Neural cell (in vitro differentiated cells): ENCODE measurements around the gene NLRC3.

Experiments used
- EZH2 ChIP-seq: fragments of 200-600, 300-800 bp; shearing (Covaris generic), sonication (generic); IDR thresholded peaks from 2 replicates; pipeline ENCODE4 v1.6.1; 2014; ENCODE audit warnings: antibody characterized with exemption, low read length, borderline replicate concordance, mild to moderate bottlenecking; ENCODE audit not compliant: insufficient read depth, poor library complexity, severe bottlenecking
- SMC3 ChIP-seq: fragments of 450-650 bp; conservative IDR thresholded peaks from 2 replicates; pipeline ENCODE4 v1.6.1; 2014; ENCODE audit warnings: antibody characterized with exemption, mild to moderate bottlenecking, moderate library complexity; ENCODE audit not compliant: poor library complexity
- TF ChIP-seq, protein P1 (sequence below): fragments of 450-650 bp; IDR thresholded peaks from 2 replicates; pipeline ENCODE4 v1.5.1; 2014; ENCODE audit warnings: antibody characterized with exemption, mild to moderate bottlenecking, moderate library complexity; ENCODE audit not compliant: poor library complexity, severe bottlenecking

DNA sequence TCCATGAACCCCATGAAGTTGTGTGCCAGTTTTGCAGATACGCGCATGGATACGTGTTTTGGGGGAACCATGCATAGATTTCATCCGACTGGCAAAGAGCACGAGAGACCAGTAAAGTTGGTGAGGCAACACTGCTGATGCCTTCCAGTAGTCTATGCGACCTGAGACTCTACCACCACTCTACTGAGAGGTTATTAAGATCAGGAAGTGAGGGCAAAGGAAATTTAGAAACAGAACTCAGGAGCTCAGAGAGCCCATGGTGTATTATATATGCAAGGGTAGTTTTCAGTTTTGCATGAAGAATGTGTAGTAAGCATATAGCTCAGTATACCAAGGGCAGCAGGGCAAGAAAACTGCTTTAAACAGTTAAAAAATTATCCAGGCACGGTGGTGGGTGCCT, 30.0 kb upstream of the NLRC3 start:
- TF ChIP-seq, protein P1, sequence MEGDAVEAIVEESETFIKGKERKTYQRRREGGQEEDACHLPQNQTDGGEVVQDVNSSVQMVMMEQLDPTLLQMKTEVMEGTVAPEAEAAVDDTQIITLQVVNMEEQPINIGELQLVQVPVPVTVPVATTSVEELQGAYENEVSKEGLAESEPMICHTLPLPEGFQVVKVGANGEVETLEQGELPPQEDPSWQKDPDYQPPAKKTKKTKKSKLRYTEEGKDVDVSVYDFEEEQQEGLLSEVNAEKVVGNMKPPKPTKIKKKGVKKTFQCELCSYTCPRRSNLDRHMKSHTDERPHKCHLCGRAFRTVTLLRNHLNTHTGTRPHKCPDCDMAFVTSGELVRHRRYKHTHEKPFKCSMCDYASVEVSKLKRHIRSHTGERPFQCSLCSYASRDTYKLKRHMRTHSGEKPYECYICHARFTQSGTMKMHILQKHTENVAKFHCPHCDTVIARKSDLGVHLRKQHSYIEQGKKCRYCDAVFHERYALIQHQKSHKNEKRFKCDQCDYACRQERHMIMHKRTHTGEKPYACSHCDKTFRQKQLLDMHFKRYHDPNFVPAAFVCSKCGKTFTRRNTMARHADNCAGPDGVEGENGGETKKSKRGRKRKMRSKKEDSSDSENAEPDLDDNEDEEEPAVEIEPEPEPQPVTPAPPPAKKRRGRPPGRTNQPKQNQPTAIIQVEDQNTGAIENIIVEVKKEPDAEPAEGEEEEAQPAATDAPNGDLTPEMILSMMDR: no peak
- TF ChIP-seq SMC3: no peak
- TF ChIP-seq EZH2: no peak
